Limb (tissue), 2 donors: ENCODE measurements around the gene RIN3.

ENCODE experiments used
- DNase-seq, 2 donors: peaks; one replicate each; pipeline ENCODE4 v3.0.0-alpha.2; 2016; ENCODE audit errors: extremely low spot score in 2 of 2

Gene RIN3

DNA sequence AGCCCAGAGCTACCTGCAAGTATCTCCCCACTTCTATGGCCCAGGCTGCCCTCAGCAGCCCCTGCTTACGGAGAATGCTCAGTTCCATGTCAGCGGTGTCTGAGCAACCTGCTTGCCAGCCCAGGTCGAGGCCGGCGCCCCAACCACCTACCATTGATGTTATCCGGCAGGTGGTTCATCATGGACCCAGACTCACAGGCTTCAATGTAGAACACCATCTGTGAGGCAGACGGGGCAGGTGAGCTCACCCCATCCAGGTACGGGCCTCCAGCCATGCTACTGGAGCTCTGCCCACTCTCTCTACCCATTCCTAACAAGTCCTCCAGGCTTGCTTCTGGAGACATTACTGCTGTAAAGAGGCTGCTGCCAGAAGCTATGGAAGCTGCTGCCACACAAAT, 199.1 kb downstream of the RIN3 start:
- DNase-seq = no peak

DNA sequence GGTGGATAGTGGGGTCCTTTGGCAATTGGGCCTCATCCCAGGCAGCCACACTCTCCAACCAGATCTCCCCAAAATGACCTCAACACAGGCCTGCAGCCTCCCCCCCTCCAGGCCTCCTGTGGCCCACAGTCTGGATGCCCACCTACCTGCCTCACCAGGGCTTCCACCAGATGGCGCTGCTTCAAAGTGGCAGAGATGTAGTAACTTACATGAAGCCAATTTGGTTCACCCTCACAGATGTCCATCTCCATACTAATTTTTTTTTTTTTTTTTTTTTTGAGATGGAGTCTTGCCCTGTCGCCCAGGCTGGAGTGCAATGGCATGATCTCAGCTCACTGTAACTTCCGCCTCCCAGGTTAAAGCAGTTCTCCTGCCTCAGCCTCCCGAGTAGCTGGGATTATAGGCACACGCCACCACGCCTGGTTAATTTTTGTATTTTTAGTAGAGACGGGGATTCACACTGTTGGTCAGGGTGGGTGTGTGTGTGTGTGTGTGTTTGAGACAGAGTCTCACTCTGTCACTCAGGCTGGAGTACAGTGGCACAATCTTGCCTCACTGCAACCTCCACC, 201.2 kb downstream of the RIN3 start:
- peak in 1 of 2 donors; percentile 56 for DNase-seq

DNA sequence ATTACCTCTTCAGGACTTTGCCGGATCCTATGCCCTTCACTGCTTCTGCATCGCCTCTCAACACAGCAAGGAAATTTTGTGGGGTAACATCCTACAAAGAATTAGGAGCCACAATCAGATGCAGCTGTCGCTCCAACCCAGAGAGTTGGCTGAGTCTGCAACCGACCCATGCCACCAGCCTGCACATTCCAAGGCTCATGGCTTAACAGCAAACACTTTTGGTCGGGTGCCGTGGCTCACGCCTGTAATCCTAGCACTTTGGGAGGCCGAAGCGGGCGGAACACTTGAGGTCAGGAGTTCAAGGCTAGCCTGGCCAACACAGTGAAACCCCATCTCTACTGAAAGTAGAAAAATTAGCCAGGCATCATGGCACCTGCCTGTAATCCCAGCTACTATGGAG, 202.6 kb downstream of the RIN3 start:
- DNase-seq = no peak

DNA sequence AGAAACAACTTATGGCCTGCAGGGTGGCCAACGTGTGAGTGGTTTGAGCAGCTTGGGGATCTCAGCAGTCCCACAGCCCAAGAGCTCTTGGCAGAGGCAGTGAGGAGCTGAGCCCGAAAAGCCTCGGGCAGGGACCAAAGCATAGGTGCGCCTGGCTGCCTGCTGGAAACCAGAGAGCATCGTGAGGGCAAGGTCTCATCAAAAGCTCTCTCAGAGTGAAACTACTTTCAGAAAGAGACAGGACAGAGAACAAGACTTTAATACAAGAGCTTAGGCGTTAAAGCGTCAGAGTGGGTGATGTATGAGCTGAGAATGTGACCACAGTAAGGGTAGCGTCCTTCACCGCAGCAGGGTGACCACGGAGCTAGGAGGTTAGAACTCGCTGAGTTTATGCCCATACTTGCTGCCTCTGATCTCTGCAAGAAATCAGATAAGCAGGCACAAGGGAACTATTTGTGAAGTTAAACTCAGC, 204.0 kb downstream of the RIN3 start:
- no peak for DNase-seq

DNA sequence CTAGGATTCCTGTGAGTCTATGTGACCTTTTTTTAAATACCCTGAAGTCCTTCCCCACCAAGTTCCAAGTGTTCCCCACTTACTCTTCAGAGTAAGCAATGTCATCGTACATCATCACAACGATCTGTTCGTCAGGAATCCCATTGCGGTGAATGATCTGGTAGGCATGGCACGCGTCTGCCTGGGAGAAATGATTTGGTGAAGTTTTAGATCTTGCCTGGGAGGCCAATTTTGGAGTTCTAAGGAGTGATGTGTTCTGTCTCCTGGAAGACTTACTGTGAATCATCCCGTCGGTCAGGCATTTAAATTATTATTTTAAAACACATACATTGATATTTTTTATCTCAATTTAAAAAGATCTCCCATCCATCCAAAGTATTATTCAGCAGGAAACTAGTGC, 205.1 kb downstream of the RIN3 start:
- no peak for DNase-seq

DNA sequence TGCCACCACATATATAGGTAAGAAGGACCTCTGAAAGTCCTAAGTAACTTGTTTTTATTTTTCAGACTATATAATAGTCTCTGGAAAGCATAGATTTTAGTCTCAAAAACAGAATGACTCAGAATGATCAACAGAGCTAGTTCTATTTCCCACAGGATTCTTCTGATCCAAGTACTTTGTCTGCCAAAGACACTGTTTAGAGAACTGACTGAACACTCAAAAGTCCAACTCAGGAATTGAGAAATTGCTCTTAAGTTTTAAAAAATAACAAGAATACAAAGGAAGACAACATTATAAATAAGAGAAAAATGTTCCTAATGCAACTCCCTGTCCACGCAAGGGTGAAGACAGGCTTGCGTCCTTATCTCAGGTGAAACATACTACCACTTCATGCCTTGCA, 205.8 kb downstream of the RIN3 start:
- no peak for DNase-seq

DNA sequence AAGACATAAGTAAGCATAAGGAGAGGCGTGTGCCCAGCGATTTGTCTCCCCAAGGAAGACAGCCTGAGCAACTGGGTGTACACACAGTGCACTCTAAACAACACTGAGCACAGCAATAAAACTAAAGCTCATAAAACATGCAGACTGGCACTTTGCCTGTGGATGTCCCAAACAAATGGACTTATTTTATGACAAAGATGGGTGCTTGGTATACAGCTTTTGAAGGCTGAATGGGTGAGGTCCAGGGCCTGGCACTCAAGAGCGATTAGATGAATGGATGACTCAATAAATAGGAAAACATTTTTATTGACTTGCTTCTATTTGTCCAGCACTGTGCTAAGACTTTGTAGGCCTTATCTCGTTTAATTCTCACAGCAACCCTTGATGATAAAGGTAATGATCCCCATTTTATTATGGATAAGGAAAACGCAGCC, 206.3 kb downstream of the RIN3 start:
- no peak for DNase-seq

DNA sequence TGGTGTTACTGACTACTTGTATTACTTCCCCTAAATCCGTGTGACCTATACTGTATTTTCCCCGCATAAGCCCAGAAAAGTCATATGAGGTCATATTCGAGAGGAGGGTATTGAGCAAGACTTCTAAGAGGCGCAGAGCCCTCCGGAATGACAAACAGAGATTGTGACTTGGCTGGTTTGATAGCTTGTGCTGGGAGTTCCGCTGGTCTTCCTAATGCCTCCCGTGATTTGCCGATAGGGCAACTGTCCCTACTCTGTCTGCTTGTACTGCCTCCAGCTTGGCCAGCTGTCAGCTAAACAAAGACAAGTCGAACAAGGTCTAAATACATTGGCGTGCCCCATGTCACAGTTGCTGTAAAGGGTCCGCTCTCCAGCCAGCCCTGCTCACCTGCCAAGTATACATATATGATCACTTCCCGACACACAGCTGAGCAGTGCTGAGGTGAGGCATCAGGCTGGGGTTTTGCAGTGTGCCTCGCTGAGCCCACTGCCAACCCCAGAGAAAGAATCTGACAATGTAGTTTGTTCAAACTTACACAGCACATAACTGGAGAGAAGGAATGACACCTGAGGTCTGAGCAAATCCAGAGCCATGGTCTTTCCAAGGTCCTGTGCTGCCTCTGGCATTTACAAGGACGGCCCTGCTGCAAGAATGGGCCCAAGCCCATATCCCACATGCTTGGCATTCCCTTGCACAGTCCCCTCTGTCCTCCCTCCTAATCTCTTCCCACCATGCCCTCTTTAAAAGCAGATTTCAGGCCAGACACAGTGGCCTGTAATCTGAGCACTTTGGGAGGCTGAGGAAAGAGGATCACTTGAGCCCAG, 211.1 kb downstream of the RIN3 start:
- DNase-seq = no peak

DNA sequence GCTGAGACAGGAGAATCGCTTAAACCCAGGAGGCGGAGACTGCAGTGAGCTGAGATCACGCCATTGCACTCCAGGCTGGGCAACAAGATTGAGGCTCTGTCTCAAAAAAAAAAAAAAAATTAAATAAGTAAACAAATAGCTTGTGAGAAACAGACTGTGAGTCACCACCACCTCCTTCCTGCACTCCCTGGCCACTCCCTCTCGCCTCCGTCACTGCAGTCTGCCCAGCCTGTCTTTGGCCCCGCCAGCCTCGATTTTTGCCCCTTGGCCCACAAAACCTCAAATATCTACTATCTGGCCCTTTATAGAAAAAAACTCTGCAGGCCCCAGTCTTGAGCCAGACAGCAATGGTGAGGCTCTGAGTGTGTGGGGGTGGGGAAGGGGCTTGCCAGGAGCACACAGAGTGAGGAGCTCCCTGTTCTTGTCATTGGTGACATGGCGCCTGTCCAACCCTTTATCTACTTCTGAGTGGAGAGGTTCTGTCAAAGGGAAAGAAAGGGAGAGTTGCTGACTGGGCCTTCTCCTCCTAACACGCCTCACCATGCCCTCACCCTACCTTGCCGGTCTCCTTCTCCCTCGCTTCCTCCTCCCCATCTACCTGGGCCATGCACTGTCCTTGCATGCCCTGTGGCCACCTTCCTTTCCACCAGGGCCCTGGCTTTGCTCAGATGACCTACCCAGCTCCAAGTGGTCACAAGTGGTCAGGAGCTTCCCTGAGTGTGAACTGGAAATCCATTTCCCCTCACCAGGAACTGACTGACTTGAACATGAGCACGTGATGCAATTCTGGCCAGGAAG, 212.8 kb downstream of the RIN3 start:
- no peak for DNase-seq

DNA sequence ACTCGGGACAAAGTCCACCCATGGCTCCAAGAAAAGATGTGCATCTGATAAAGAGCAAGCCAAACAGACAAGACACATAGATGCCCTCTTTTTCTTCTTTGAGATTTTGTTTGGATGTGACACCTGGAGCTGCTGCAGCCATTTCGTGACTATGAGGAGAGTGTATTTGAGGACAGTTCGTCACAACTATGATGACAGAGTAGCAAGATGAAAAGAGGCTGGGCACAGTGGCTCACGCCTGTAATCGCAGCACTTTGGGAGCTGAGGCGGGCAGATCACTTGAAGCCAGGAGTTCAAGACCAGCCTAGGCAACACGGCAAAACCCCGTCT, 213.3 kb downstream of the RIN3 start:
- DNase-seq = no peak

DNA sequence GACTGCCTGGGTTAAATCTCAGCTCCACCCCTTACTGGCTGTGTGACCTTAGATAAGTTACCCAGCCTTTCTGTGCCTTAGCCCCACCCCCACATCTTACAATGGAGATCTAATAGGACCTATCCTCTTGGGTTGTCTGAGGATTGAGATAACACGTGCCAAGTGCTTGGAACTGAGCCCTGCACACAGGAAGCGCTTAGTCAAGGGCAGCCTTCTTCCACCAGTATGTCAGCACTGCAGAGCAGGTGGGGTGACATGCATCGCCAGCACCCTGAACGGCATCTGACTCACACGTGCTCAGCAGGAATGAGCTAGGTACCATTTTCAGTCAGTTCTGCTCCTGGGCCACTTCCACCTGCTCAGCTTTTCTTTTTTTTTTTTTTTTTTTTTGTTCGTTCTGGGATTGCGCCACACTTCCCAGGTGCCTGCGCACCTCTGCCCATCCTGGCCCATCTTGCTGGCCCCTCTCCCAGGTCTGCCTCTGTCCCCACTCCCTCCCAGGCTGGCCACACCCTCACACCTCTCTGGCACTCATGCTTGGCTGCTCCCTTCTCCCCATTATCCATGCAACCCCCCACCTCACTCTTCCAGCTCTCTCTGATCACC, 215.3 kb downstream of the RIN3 start:
- DNase-seq = no peak

DNA sequence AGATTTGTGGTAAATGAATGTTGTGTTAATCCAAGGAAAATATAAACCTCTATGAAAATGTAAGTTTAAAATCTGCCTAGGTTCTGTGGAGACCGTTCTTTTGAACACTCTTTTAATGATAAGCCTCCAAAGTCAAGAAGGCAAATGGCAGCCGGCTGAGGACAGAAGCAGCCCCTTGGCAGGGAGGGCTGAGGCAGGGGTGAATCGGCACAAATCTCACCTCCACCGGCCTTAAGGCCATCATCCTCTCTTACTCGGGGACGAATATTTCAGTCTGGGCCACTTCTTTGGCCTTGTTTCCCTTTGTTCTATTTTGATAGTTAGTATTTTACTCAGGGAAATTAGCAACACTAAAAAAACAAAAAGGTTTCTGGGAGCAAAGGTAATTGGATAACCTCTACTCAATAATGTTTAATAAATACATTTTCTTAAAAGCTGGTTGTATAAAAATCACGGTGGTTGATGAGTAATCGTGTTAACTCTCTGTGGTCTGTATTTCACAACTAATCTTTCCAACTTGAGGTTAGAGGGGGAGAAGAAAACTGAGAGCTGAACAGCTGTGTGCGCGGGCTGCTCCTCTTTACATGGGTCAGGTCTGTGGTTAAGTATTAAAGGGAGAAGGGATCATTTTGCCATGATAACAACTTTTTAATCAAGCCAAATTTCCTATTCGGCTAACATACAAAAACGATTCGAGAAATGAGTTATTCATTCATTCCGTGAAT, 216.2 kb downstream of the RIN3 start:
- no peak for DNase-seq

DNA sequence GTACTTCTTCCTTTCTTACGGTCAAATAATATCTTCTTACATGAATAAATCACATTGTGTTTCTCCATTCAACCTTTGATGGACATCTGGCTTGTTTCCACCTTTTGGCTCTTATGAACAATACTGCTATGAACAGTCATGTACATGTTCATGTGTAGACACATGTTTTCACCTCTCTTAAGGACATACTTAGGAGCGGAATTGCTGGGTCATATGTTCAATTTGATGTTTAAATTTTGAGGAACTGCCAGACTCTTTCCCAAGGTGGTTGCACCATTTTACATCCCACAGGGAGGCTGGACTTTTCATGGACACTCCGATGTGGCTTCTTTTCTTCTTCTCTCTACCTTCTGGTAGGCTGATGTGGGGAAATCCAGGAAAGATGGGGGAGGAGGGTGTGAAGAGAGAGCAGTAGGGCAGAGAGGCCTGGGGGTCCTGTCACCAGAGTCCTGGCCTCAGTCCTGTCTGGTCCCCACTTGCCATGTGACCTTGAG, 218.1 kb downstream of the RIN3 start:
- no peak for DNase-seq

DNA sequence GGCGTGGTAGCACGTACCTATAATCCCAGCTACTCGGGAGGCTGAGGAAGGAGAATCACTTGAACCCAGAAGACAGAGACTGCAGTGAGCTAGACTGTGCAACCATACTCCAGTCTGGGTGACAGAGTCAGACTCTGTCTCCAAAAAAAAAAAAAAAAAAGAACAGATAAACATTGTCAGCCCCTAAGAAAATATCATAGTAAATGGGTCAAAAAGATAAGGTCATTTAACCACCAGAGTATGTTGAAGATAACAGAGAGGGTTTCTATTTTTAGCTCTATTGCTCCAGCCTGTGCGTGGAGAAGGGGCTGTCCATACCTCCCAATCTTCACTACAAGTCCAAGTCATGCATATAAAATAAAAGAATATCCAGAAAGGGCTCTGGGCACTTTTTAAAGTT, 219.4 kb downstream of the RIN3 start:
- no peak for DNase-seq

DNA sequence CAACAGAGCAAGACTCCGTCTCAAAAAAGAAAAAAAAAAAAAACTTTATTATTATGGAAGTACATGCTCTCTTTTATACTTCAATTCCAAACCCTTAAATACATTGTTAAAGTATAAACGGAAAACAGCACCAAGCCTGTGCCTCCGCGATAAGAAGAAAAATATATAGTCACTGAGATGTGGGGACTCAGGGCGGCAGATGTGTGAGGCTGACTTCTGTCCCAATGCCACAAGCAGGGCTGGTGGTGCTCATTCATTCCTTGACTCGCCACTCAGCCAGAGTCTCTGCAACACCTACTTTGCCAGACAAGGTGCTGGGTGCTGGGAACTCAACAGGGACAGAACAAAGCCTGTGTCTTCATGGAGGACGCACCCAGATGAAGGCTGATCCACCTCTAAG, 221.0 kb downstream of the RIN3 start:
- no peak for DNase-seq

DNA sequence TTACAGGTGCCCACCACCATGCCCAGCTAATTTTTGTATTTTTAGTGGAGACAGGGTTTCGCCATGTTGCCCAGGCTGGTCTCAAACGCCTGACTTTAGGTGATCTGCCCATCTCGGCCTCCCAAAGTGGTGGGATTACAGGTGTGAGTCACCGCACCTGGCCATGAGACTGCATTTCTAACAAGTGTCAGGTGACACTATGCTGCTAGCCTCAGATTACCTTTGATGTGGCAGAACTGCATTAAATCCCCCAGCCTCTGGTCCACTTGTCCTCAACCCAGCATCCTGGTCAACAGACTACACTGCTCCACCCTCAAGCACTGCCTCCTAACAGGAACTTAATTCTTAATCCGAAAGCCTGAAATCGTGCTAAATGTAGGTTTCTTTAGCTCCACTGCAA, 221.8 kb downstream of the RIN3 start:
- DNase-seq = no peak

DNA sequence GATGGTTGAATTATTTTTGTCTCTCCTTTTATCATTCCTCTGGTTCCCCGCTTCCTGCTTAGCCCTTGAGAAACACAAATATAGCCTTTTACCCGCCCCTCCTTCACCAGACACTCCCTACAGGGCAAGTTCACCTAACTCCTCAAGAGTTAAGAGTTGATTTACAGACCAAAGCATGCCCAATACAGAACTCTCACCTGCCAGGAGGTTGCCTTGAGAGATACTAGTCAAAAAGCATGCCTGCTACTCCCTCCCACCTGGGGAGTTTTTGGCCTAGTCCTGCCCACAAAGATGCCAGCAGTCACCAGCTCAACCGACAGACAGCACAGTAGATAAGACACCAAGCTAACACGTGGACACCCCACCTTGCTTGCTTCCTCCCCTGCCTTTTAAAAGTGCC, 223.6 kb downstream of the RIN3 start:
- no peak for DNase-seq

DNA sequence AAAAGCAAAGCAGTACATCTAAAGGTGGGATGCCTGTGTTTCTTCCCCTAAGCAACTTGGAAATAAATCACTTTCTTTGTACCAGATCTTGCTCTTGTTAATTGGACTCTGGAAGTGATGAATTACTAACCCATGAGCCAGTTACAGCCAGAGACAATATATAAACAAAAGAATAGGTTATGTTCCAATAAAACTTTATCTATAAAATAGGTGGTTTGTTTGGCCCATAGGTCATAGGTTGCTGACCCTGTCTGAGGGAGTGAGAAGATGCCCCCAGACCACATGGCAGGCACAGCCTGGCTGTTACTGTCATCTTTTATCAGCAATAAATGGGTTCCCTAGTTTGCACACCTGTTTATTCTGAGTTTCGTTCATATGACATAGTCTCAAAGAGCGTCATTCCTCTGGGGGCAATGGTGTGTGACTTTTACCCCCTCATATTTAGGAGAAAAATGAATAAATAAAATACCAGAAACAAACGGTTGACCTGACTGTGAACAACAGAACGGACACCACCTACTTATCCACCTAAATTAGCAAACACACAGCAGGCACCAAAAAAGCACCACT, 224.1 kb downstream of the RIN3 start:
- no peak for DNase-seq
